HG02970 (cell line): ENCODE results near the gene TRERF1.

Experiments
- ATAC-seq: cut with Tn5 transposase; IDR thresholded peaks from one replicate; pipeline ENCODE4 v1.9.1; 2021; ENCODE audit warnings: mild to moderate bottlenecking, moderate library complexity, moderate number of reproducible peaks; ENCODE audit not compliant: unreplicated experiment, low FRiP score

Gene TRERF1

GRCh38 chr6:42400061-42400760 lies 51.5 kb downstream of the TRERF1 start:
- ATAC-seq, result no peak

GRCh38 chr6:42396720-42397119 lies 55.0 kb downstream of the TRERF1 start:
- no peak for ATAC-seq

- ATAC-seq, result no peak
Measured at GRCh38 chr6:42394881-42395620, 56.7 kb downstream of the TRERF1 start.

GRCh38 chr6:42394151-42394550 lies 57.6 kb downstream of the TRERF1 start:
- ATAC-seq, result no peak

- no peak for ATAC-seq
Measured at GRCh38 chr6:42393339-42393738, 58.4 kb downstream of the TRERF1 start.

GRCh38 chr6:42392833-42393232 lies 58.9 kb downstream of the TRERF1 start:
- no peak for ATAC-seq

GRCh38 chr6:42391441-42391840 lies 60.3 kb downstream of the TRERF1 start:
- no peak for ATAC-seq

- ATAC-seq, result no peak
Measured at GRCh38 chr6:42390228-42390934, 61.3 kb downstream of the TRERF1 start.

GRCh38 chr6:42389736-42390135 lies 62.0 kb downstream of the TRERF1 start:
- ATAC-seq, result no peak

GRCh38 chr6:42388046-42388445 lies 63.7 kb downstream of the TRERF1 start:
- no peak for ATAC-seq

- no peak for ATAC-seq
Measured at GRCh38 chr6:42387336-42387735, 64.4 kb downstream of the TRERF1 start.

- no peak for ATAC-seq
Measured at GRCh38 chr6:42385339-42385738, 66.4 kb downstream of the TRERF1 start.

- no peak for ATAC-seq
Measured at GRCh38 chr6:42383421-42384205, 68.1 kb downstream of the TRERF1 start.

GRCh38 chr6:42381850-42382249 lies 69.9 kb downstream of the TRERF1 start:
- ATAC-seq, result no peak

- no peak for ATAC-seq
Measured at GRCh38 chr6:42380228-42380979, 71.3 kb downstream of the TRERF1 start.

- no peak for ATAC-seq
Measured at GRCh38 chr6:42378536-42378935, 73.2 kb downstream of the TRERF1 start.

GRCh38 chr6:42378125-42378524 lies 73.6 kb downstream of the TRERF1 start:
- ATAC-seq, result no peak

- ATAC-seq, result no peak
Measured at GRCh38 chr6:42375007-42375635, 76.6 kb downstream of the TRERF1 start.

- no peak for ATAC-seq
Measured at GRCh38 chr6:42374018-42374669, 77.6 kb downstream of the TRERF1 start.
